ENCODE measurements around the gene HECW1.

HECW1 gene

GRCh38 chr7:43192806-43193460 is 80.5 kb downstream of the HECW1 start:
- DNase-seq (ENCODE audit: low read depth, low spot score): no peak
- ChIA-PET CTCF (no interaction called here), POLR2A (no interaction called here)
- no peak overlapping the region for H3K4me3 ChIP-seq (ENCODE audit: low read depth, low read length)
- TF ChIP-seq CTCF (IDR thresholded peaks at IDR 0.05; ENCODE audit: insufficient read depth, low read length, missing control alignments): no peak

GRCh38 chr7:43193893-43194292 is 81.4 kb downstream of the HECW1 start:
- POLR2A ChIA-PET: no interaction called here
- H3K4me3 ChIP-seq (ENCODE audit: low read depth, low read length): no peak overlapping the region
- TF ChIP-seq CTCF (IDR thresholded peaks at IDR 0.05; ENCODE audit: insufficient read depth, low read length, missing control alignments): no peak
- CTCF ChIA-PET: no interaction called here
- DNase-seq (ENCODE audit: low read depth, low spot score): no peak

GRCh38 chr7:43195256-43195655 is 82.8 kb downstream of the HECW1 start:
- no peak for TF ChIP-seq CTCF (IDR thresholded peaks at IDR 0.05; ENCODE audit: insufficient read depth, low read length, missing control alignments)
- ChIA-PET CTCF (no interaction called here), POLR2A (no interaction called here)
- no peak for DNase-seq (ENCODE audit: low read depth, low spot score)
- H3K4me3 ChIP-seq (ENCODE audit: low read depth, low read length): no peak overlapping the region

- no peak overlapping the region for H3K4me3 ChIP-seq (ENCODE audit: low read depth, low read length)
- DNase-seq (ENCODE audit: low read depth, low spot score): no peak
- ChIA-PET POLR2A (no interaction called here), CTCF (no interaction called here)
- no peak for TF ChIP-seq CTCF (IDR thresholded peaks at IDR 0.05; ENCODE audit: insufficient read depth, low read length, missing control alignments)
Observed at GRCh38 chr7:43195768-43196167, 83.3 kb downstream of the HECW1 start.

- ChIA-PET CTCF (interaction anchor here (0.7 kb wide), 1 partner anchor 21 kb away, joined by 3 read pairs; no protein-coding TSS in a partner anchor), POLR2A (no interaction called here)
Observed at GRCh38 chr7:43196379-43196778, 83.9 kb downstream of the HECW1 start.

GRCh38 chr7:43198016-43198415 is 85.6 kb downstream of the HECW1 start:
- H3K4me3 ChIP-seq (ENCODE audit: low read depth, low read length): no peak overlapping the region
- CTCF ChIA-PET: no interaction called here
- no peak for DNase-seq (ENCODE audit: low read depth, low spot score)
- TF ChIP-seq CTCF (IDR thresholded peaks at IDR 0.05; ENCODE audit: insufficient read depth, low read length, missing control alignments): no peak
- POLR2A ChIA-PET: no interaction called here

More at GRCh38 chr7:43196379-43196778, 83.9 kb downstream of the HECW1 start:
- DNase-seq (ENCODE audit: low read depth, low spot score): no peak
- TF ChIP-seq CTCF (IDR thresholded peaks at IDR 0.05; ENCODE audit: insufficient read depth, low read length, missing control alignments): no peak
- no peak overlapping the region for H3K4me3 ChIP-seq (ENCODE audit: low read depth, low read length)
